Activated T-cell treated with anti-CD3 and anti-CD28 coated beads, Interleukin-2, amount 50 U/mL, for 72 hours (primary cell): Measurements from ENCODE around the gene HDAC10. TPM values are rescaled to one million over a fixed set of nuclear protein-coding genes. Genes with fewer than 3 reads are reported as not detected.
A peak's percentile ranks its signal among the peaks of the same experiment; 100 is the strongest.
"Not testable (repeated sequence)": the region's sequence is repeated elsewhere in the genome, so short reads cannot be mapped to it uniquely, and the experiment has no call there.

ENCODE experiments used
- ATAC-seq, 2 donors: fragments of 150-1000 bp; cut with Tn5 transposase; replicated peaks in 1 of 2; 2 replicates each; pipeline ENCODE4 v1.10.0; 2021; ENCODE audit warnings: moderate library complexity in 2 of 2, mild to moderate bottlenecking in 1 of 2
- DNase-seq, 2 donors: peaks; one replicate each; pipeline ENCODE4 v3.0.0; 2021 to 2022; ENCODE audit warnings: mixed read lengths in 1 of 2
- H3K27ac Mint-ChIP-seq: one replicate; pipeline ENCODE4 v1.8.0; 2022; ENCODE audit warnings: mild to moderate bottlenecking, moderate library complexity, mixed read lengths
- H3K27me3 Mint-ChIP-seq: one replicate; pipeline ENCODE4 v1.8.0; 2022; ENCODE audit warnings: low read depth, mixed read lengths
- H3K36me3 Mint-ChIP-seq, 2 donors: one replicate each; pipeline ENCODE4 v1.8.0; 2022; ENCODE audit warnings: mixed read lengths in 2 of 2, mild to moderate bottlenecking in 1 of 2; ENCODE audit not compliant: insufficient read depth in 2 of 2
- H3K4me1 Mint-ChIP-seq: one replicate; pipeline ENCODE4 v1.8.0; 2022; ENCODE audit warnings: low read depth, mixed read lengths
- H3K4me3 Mint-ChIP-seq, 2 donors: one replicate each; pipeline ENCODE4 v1.8.0; 2022; ENCODE audit warnings: mild to moderate bottlenecking in 2 of 2, mixed read lengths in 2 of 2, moderate library complexity in 2 of 2
- H3K9me3 Mint-ChIP-seq, 2 donors: one replicate each; pipeline ENCODE4 v1.8.0; 2022; ENCODE audit warnings: mixed read lengths in 2 of 2
- total RNA-seq, 2 donors: library from RNA; stranded (reverse); gene quantifications; one replicate each; pipeline ENCODE4 v1.2.3, GENCODE V29; 2022

Gene HDAC10
- total RNA-seq, 2 donors from 2014 or later: 52.1 to 57.4 TPM

DNA sequence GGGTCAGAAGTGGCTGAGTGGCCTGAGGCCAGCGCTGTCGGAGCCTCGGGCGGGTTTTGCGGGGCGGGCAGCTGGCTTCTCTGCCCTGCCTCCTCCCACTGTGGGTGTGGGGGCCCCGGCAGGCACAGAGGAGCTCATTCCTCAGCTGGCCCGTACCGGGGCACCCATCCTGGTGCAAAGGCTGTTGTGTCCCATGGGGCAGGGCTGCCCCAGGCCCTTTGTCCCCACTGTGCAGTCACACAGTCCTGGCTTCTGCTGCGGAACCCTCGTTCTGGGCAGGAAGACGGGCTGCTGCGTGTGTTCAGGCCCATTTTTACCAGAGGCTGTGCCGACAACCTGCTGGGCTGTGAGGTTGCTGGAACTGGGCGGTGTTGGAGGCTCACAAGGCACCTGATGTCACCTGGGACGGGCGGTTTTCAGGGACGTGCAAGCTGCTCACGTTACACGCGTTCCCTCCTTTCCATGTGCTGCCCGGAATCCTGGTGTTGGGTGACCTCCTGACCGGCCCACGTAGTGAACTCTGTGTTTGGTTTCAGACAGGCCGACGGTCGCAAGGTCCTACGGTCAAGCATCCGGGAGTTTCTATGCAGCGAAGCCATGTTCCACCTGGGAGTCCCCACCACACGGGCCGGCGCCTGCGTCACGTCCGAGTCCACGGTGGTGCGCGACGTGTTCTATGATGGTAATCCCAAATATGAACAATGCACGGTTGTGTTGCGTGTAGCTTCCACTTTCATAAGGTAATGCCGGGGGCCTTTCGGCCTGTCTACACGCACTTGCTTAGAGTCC is 45.1 kb downstream of the HDAC10 start:
- Mint-ChIP-seq H3K27ac (no peak overlapping the region), H3K4me1 (peaks cover 32% of the 10 kb centered on the region), H3K27me3 (no peaks in the 10 kb centered on the region), H3K36me3 (peaks cover 4 to 7% of the 10 kb centered on the region in 2 donors), H3K9me3 (no peaks in the 10 kb centered on the region), H3K4me3 (no peak overlapping the region)
- DNase-seq (no peak), ATAC-seq (no peak)

DNA sequence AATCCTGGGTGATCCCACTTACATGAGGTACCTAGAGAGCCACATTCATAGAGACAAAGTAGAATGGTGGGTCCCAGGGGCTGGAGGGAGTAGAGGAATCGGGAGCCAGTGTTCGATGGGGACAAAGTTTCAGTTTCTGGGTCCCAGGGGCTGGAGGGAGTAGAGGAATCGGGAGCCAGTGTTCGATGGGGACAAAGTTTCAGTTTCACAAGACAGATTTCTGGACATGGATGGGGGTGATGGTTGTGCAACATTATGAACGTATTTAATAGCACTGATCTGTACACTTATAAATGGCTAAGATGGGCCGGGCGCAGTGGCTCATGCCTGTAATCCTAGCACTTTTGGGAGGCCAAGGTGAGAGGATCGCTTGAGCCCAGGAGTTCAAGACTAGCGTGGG is 46.1 kb downstream of the HDAC10 start:
- not testable (repeated sequence) for DNase-seq, H3K9me3 Mint-ChIP-seq, ATAC-seq, H3K27me3 Mint-ChIP-seq, H3K36me3 Mint-ChIP-seq
- Mint-ChIP-seq H3K4me1 (peaks cover 32% of the 10 kb centered on the region), H3K27ac (peak overlapping the region; percentile 5), H3K4me3 (peak overlapping the region in 1 of 2 donors; percentile 20)

DNA sequence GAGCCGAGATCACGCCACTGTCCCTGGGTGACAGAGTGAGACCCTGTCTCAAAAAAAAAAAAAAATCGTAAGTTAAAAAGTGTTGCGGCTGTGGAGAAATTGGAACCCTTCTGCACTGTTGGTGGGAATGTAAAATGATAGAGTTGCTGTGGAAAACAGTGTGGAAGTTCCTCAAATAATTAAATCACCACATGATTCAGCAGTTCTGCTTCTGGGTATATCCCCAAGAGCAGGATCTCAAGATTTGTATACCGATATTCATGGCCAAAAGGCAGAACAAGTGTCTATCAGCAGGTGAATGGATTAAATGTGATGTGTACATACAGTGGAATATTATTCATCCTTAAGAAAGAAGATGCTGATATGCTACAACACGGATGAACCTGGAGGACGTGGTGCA is 46.5 kb downstream of the HDAC10 start:
- ATAC-seq: no peak
- no peaks in the 10 kb centered on the region for H3K27me3 Mint-ChIP-seq

DNA sequence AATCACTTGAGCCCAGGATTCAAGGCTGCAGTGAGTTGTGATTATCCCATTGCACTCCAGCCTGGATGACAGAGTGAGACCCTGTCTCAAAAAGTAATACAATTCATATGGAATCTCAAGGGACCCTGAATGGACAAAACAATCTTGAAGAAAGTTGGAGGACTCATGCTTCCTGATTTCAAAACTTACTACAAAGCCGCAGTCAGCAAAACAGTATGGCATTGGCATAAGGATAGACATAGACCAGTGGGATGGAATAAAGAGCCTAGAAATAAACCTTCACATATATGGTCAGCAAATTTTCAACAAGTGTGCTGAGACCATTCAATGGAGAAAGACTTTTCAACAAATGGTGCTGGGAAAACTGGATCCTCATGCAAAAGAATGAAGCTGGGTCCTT is 47.8 kb downstream of the HDAC10 start:
- no peak for DNase-seq
- Mint-ChIP-seq H3K9me3 (no peaks in the 10 kb centered on the region), H3K27ac (no peak overlapping the region), H3K36me3 (peaks cover 1 to 4% of the 10 kb centered on the region in 2 donors), H3K4me1 (peaks cover 34% of the 10 kb centered on the region), H3K4me3 (no peak overlapping the region), H3K27me3 (no peaks in the 10 kb centered on the region)
- ATAC-seq: no peak

More for the DNA sequence above, 46.5 kb downstream of the HDAC10 start:
- Mint-ChIP-seq H3K36me3 (peaks cover 1 to 4% of the 10 kb centered on the region in 2 donors), H3K4me1 (peaks cover 32% of the 10 kb centered on the region), H3K27ac (no peak overlapping the region), H3K4me3 (no peak overlapping the region), H3K9me3 (no peaks in the 10 kb centered on the region)
- no peak for DNase-seq

DNA sequence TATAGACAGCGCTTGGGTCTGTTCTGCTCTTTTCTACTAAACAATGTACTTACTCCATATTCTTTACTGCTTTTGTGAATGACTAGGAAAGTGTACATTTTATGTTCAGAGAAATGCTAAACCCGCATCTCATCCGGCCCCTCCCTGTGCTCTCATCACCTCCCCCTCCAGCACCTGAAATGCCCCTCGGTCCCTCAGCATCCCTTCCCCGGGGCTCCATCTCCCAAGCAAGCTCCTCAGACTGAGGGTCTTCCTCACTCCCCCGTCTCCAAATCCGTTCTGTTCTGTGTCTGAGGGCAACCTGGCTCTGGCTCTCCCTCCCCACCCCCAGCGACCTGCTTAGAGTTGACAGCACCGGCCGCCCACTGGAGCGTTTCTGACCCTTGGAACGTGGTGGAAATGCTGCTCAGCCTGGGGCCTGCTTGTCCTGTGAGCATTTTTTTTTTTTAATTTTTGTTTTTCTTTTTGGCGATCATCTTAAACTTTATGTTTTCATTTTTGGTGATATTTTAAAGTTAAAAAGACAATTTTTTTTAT is 48.9 kb downstream of the HDAC10 start:
- ATAC-seq (no peak), DNase-seq (no peak)
- Mint-ChIP-seq H3K9me3 (no peaks in the 10 kb centered on the region), H3K4me3 (peak overlapping the region; percentile 83 to 91), H3K27me3 (no peaks in the 10 kb centered on the region), H3K27ac (peak overlapping the region; percentile 83), H3K36me3 (peaks cover 4 to 5% of the 10 kb centered on the region in 2 donors), H3K4me1 (peaks cover 34% of the 10 kb centered on the region)

DNA sequence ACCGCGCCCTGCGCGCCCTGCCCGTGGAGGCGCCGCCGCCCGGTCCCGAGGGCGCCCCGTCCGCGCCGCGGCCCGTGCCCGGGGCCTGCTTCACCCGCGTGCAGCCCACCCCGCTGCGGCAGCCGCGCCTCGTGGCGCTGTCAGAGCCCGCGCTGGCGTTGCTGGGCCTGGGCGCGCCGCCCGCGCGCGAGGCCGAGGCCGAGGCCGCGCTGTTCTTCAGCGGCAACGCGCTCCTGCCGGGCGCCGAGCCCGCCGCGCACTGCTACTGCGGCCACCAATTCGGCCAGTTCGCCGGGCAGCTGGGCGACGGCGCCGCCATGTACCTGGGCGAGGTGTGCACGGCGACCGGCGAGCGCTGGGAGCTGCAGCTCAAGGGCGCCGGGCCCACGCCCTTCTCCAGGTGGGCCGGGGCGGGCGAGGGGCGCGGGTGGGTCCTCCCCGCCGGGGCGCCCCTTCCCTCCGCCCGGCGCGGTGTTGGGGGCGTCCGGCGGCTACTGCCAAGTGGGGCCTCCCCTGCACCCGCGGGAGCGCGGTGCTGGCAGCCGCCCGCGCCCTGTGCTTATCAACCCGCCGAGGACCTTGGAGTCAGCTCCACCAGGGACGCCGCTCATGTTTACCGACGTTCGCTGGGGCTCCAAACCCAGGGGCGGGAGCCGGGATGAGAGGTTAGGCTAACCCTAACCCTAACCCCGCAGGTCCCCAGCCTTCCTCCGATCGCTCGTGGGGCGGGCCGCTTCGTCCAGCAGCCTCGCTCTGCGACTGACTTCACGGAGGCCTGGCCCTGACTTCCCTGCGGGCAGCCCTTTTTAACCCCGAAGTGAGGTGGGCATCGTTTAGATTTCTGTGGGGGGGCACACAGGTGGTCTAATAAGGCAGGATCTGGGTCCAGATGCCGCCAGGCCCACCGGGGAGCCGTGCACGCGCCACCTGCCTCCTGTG is 49.6 kb downstream of the HDAC10 start:
- ATAC-seq (peak; percentile 41 to 42), DNase-seq (no peak)
- Mint-ChIP-seq H3K4me3 (peak overlapping the region; percentile 83 to 91), H3K9me3 (no peaks in the 10 kb centered on the region), H3K4me1 (peaks cover 34% of the 10 kb centered on the region), H3K36me3 (peaks cover 4 to 5% of the 10 kb centered on the region in 2 donors), H3K27ac (peak overlapping the region; percentile 83), H3K27me3 (no peaks in the 10 kb centered on the region)

DNA sequence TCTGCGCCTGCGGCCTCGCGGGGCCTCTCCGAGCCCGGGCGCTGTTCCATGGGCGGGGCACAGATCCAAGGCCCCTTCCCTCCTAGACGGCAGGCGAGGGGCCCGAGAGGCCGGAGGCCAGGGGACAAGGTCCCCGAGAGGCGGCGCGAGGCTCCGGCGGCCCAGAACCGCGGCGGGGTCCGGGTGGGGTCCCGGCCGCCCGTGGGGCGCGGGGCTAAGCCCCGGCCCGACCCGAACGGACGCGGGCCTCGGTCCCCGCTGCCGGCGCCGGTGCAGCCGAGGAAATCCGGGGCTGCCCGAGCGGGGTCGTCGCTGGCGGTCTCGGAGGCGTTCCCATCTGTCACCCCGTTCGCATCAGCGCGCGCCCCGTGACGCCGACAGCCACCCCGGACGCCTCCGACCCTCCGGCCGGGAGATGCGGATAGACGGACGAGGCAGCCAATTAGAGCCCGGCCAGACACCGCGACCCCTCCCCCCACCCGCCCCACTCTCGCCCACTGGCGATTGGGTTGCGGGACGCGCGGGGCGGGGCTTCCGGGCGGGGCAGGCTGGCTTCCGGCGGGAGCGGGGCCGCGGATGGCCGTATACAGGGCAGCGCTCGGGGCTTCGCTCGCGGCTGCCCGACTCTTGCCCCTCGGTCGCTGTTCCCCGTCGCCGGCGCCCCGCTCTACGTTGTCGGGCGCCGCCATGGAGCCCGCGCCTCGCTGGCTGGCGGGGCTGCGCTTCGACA is 50.4 kb downstream of the HDAC10 start, which contains the start of gene SELENOO:
Gene SELENOO (plus strand): TSS at position 551 of the 730 bp plus-strand sequence. CDS start 26 bp downstream, at position 577.
- Mint-ChIP-seq H3K27me3 (no peaks in the 10 kb centered on the region), H3K4me3 (peak within 1 kb of the TSS; percentile 83 to 91), H3K27ac (no peak within 1 kb of the TSS), H3K4me1 (peaks cover 34% of the 10 kb centered on the region), H3K36me3 (peaks cover 4 to 5% of the 10 kb centered on the region in 2 donors), H3K9me3 (no peaks in the 10 kb centered on the region)
- DNase-seq (peak; percentile 94), ATAC-seq (peak; percentile 89 to 91)

DNA sequence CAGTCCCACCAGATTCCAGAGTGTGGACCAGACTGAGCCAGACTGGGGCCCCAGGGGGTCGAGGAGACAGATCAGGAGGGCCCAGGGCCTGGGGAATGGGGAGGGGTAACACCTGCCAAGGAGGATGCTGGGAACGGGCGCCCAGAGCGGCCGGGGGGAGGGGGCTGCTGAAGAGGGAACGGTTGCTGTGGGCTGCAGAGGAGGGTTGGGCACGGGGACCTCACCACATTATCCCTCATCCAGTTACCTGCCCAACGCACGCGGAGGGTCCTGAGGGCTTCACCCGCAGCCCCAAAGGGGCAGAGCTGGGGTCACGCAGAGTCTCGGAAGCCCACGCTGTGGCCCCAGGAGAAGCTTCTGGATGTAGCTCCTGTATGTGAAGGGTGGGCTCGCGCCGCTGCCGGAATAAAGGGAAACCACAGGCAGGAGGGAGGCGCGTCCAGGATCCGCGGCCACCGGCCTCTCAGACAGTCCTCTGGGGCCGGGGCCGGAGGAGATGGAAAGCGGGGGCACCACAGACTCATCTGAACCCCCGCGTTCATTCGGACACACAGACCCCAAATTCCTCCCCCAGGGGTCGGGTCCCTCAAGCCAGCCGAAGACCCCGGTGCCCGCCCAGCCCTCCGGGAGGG is 51.1 kb downstream of the HDAC10 start:
- Mint-ChIP-seq H3K9me3 (no peaks in the 10 kb centered on the region), H3K36me3 (peaks cover 5% of the 10 kb centered on the region in 2 donors), H3K4me1 (peaks cover 37% of the 10 kb centered on the region), H3K27ac (no peak overlapping the region), H3K4me3 (peak overlapping the region; percentile 76 to 80), H3K27me3 (no peaks in the 10 kb centered on the region)
- ATAC-seq: peak in 1 of 2 donors; percentile 1
- DNase-seq: no peak

DNA sequence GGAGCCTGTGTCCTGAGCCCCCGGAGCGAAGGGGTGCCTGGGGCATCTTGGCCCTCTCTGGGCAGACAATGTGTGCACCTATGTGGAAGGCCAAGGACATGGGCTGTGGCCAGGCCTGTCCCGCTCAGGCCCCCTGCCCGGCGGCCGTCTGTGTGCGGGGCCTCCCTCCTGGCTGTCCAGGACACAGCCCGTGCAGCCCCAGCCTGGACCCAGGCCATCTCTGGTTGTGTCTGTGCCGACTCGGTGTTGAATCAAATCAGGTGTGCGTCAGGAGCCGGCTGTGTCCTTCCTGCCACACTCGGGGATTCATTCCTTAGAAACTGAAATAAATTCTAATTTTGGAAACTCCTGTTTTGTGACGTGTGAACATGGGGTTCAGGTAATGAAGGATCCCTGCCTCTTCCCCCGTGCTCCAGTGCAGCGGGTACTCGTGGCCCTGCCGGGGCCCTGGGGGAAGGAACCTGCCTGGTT is 51.8 kb downstream of the HDAC10 start:
- ATAC-seq: no peak
- no peak for DNase-seq
- Mint-ChIP-seq H3K9me3 (no peaks in the 10 kb centered on the region), H3K27ac (no peak overlapping the region), H3K36me3 (peaks cover 5% of the 10 kb centered on the region in 2 donors), H3K27me3 (no peaks in the 10 kb centered on the region), H3K4me3 (peak overlapping the region; percentile 76 to 80), H3K4me1 (peaks cover 37% of the 10 kb centered on the region)

DNA sequence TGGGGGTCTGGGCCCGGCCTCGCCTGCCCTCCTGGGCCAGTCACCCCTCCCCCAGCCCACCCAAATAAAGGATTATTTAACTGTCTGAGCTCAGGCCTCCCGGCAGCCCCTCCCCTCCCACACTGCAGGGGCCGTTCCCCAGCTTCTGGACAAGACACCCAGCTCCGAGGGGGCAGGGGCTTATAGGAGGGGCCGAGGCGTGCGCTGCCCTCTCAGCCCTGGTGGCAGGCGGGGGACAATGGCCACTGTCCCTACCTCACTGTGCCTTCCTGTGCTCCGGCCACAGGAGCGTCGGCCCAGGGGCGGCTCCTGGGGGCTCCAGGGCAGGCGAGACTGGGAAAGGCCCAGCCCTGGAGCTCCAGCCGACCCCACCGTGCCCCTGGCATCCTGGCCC is 52.4 kb downstream of the HDAC10 start:
- H3K27me3 Mint-ChIP-seq: no peaks in the 10 kb centered on the region
- ATAC-seq (no peak), DNase-seq (no peak)
- H3K9me3 Mint-ChIP-seq: no peaks in the 10 kb centered on the region
- H3K27ac Mint-ChIP-seq: no peak overlapping the region
- peaks cover 31% of the 10 kb centered on the region for H3K4me1 Mint-ChIP-seq
- no peak overlapping the region for H3K4me3 Mint-ChIP-seq
- H3K36me3 Mint-ChIP-seq: peaks cover 5% of the 10 kb centered on the region in 2 donors

DNA sequence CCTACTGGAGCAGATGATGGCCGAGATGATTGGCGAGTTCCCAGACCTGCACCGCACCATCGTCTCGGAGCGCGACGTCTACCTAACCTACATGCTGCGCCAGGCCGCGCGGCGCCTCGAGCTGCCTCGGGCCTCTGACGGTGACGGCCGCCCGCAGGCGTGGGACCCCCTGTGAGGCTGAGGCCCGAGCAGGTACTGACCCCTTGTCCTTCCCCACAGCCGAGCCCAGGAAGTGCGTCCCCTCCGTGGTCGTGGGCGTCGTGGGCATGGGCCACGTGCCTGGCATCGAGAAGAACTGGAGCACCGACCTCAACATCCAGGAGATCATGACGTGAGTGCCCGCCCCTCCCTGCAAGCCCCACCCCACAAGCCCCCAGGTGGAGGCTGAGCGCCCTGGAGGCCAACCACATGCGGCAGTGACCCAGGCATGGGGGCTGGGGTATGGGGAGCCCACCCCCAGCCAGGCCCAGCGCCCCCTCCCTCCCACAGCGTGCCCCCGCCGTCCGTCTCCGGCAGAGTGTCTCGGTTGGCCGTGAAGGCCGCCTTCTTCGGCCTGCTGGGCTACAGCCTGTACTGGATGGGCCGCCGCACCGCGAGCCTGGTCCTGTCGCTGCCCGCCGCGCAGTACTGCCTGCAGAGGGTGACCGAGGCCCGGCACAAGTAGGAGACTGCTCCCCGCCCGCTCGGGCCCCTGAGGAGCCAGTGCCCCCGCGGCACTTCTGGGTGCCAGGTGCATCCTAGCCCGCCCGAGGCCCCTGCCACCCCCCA is 53.0 kb downstream of the HDAC10 start:
- DNase-seq (no peak), ATAC-seq (no peak)
- Mint-ChIP-seq H3K36me3 (peaks cover 1 to 3% of the 10 kb centered on the region in 2 donors), H3K4me1 (peaks cover 30% of the 10 kb centered on the region), H3K9me3 (no peaks in the 10 kb centered on the region), H3K27me3 (no peaks in the 10 kb centered on the region), H3K27ac (no peak overlapping the region), H3K4me3 (no peak overlapping the region)
